ENCODE results near the gene VSX2.
A peak's percentile ranks its signal among the peaks of the same experiment; 100 is the strongest.

The VSX2 gene

GRCh38 chr14:74238974-74239847, at the start of gene VSX2:
VSX2 (plus strand) TSS chr14:74239449; CDS start chr14:74239562, 113 bp downstream.
- DNase-seq, result no peak

GRCh38 chr14:74190927-74191575, 48.2 kb upstream of the VSX2 start:
- no peak for DNase-seq

GRCh38 chr14:74194506-74195274, 44.6 kb upstream of the VSX2 start:
- no peak for DNase-seq

GRCh38 chr14:74195623-74196022, 43.6 kb upstream of the VSX2 start:
- DNase-seq, result no peak

- no peak for DNase-seq
These were observed 40.6 kb upstream of the VSX2 start for GRCh38 chr14:74198441-74199234.

GRCh38 chr14:74202113-74202512, 37.1 kb upstream of the VSX2 start:
- no peak for DNase-seq

GRCh38 chr14:74203639-74204038, 35.6 kb upstream of the VSX2 start:
- DNase-seq, result no peak

GRCh38 chr14:74204491-74204890, 34.8 kb upstream of the VSX2 start:
- no peak for DNase-seq

- no peak for DNase-seq
These were observed 33.4 kb upstream of the VSX2 start for GRCh38 chr14:74205882-74206281.

GRCh38 chr14:74207943-74208342, 31.3 kb upstream of the VSX2 start:
- no peak for DNase-seq

- DNase-seq, result no peak
These were observed 30.6 kb upstream of the VSX2 start for GRCh38 chr14:74208642-74209041.

GRCh38 chr14:74211945-74212580, 27.2 kb upstream of the VSX2 start:
- no peak for DNase-seq

GRCh38 chr14:74213907-74214803, 25.1 kb upstream of the VSX2 start:
- no peak for DNase-seq

GRCh38 chr14:74216671-74217070, 22.6 kb upstream of the VSX2 start:
- DNase-seq, result no peak

- DNase-seq, result peak; percentile 75
These were observed 21.4 kb upstream of the VSX2 start for GRCh38 chr14:74217672-74218448.

GRCh38 chr14:74218462-74218861, 20.8 kb upstream of the VSX2 start:
- DNase-seq, result no peak

GRCh38 chr14:74219277-74220205, 19.7 kb upstream of the VSX2 start:
- DNase-seq, result no peak

- no peak for DNase-seq
These were observed 18.3 kb upstream of the VSX2 start for GRCh38 chr14:74220991-74221390.

GRCh38 chr14:74221741-74222140, 17.5 kb upstream of the VSX2 start:
- no peak for DNase-seq

All from right hindlimb (tissue), 1 donor.